SK-N-SH treated with all-trans-retinoic acid at 6 μM for 48 hours (cell line): ENCODE data around the gene DCBLD2.

Experiments
- ARNTL ChIP-seq: fragments of 450-650 bp; formaldehyde crosslinking; IDR thresholded peaks from 2 replicates; pipeline ENCODE4 v1.5.0; 2020; ENCODE audit warnings: low read depth, mild to moderate bottlenecking, moderate library complexity, borderline replicate concordance
- BACH2 ChIP-seq: fragments of 250-450 bp; sonication (Bioruptor Pico); IDR thresholded peaks from 2 replicates; pipeline ENCODE4 v1.9.0; 2021; ENCODE audit warnings: mild to moderate bottlenecking, borderline replicate concordance
- RARB ChIP-seq: fragments of 250-450 bp; sonication (Bioruptor Pico); IDR thresholded peaks from 2 replicates; pipeline ENCODE4 v1.8.0; 2021; ENCODE audit warnings: mild to moderate bottlenecking, moderate library complexity
- SNAI2 ChIP-seq: fragments of 250-450 bp; sonication (Bioruptor Pico); IDR thresholded peaks from 2 replicates; pipeline ENCODE4 v1.5.0; 2020; ENCODE audit warnings: mild to moderate bottlenecking, moderate library complexity
- TOX ChIP-seq: fragments of 250-450 bp; sonication (Bioruptor Pico); IDR thresholded peaks from 2 replicates; pipeline ENCODE4 v1.8.0; 2021; ENCODE audit warnings: mild to moderate bottlenecking, moderate library complexity, borderline replicate concordance
- ZC3H10 ChIP-seq: fragments of 250-450 bp; sonication (Bioruptor Pico); IDR thresholded peaks from 2 replicates; pipeline ENCODE4 v1.5.1; 2021; ENCODE audit warnings: mild to moderate bottlenecking, moderate library complexity
- ZFP30 ChIP-seq: fragments of 450-650 bp; formaldehyde crosslinking; IDR thresholded peaks from 2 replicates; pipeline ENCODE4 v1.5.0; 2022; ENCODE audit warnings: mild to moderate bottlenecking, moderate library complexity
- ZNF565 ChIP-seq: fragments of 450-650 bp; formaldehyde crosslinking; conservative IDR thresholded peaks from 2 replicates; pipeline ENCODE4 v1.5.0; 2020; ENCODE audit warnings: low read depth, mild to moderate bottlenecking, moderate library complexity
- ZNF8 ChIP-seq: fragments of 450-650 bp; formaldehyde crosslinking; IDR thresholded peaks from 2 replicates; pipeline ENCODE4 v1.5.0; 2020; ENCODE audit warnings: mild to moderate bottlenecking, moderate library complexity
- TF ChIP-seq, protein P1 (sequence below): fragments of 250-450 bp; sonication (Bioruptor Pico); IDR thresholded peaks from 2 replicates; pipeline ENCODE4 v1.5.0; 2020; ENCODE audit warnings: mild to moderate bottlenecking, moderate library complexity
- TF ChIP-seq, protein P2 (sequence below): fragments of 250-450 bp; sonication (Bioruptor Pico); IDR thresholded peaks from 2 replicates; pipeline ENCODE4 v1.8.0; 2020; ENCODE audit warnings: mild to moderate bottlenecking, moderate library complexity, borderline replicate concordance
- TF ChIP-seq, protein P3 (sequence below): fragments of 250-450 bp; sonication (Bioruptor Pico); IDR thresholded peaks from 2 replicates; pipeline ENCODE4 v1.5.1; 2020; ENCODE audit warnings: low read depth, mild to moderate bottlenecking, moderate library complexity
- TF ChIP-seq, protein P4 (sequence below): fragments of 250-450 bp; sonication (Bioruptor Pico); IDR thresholded peaks from 2 replicates; pipeline ENCODE4 v1.8.0; 2021; ENCODE audit warnings: low read depth, mild to moderate bottlenecking, moderate library complexity, borderline replicate concordance

DNA sequence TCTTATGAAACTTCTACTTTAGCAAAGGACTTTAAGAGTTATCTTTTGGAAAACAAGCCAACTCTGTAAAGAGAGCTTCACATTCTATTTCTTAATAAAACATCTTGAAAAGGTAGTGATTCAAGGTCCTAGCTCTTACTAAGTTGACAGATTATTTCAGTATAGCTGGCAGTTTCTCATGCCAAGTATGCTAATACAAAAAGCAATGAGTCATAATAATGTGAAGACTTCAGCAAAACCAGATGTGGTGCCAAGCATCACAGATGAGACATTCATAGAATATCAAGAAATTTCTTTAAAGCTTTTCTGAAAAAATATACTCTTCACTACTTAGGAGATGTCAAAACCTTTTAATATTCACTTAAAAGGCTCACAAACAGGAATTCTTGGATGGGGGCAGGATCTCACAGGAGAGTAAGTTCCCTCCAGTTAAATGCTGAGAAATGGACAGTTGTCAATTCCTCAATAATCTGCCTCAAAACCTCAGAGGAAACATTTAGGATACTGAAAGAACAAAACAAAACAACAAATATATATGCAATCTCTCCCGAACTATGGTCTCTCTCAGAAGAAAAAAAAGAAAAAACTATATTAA is 45.6 kb downstream of the DCBLD2 start:
- TF ChIP-seq, protein P1, sequence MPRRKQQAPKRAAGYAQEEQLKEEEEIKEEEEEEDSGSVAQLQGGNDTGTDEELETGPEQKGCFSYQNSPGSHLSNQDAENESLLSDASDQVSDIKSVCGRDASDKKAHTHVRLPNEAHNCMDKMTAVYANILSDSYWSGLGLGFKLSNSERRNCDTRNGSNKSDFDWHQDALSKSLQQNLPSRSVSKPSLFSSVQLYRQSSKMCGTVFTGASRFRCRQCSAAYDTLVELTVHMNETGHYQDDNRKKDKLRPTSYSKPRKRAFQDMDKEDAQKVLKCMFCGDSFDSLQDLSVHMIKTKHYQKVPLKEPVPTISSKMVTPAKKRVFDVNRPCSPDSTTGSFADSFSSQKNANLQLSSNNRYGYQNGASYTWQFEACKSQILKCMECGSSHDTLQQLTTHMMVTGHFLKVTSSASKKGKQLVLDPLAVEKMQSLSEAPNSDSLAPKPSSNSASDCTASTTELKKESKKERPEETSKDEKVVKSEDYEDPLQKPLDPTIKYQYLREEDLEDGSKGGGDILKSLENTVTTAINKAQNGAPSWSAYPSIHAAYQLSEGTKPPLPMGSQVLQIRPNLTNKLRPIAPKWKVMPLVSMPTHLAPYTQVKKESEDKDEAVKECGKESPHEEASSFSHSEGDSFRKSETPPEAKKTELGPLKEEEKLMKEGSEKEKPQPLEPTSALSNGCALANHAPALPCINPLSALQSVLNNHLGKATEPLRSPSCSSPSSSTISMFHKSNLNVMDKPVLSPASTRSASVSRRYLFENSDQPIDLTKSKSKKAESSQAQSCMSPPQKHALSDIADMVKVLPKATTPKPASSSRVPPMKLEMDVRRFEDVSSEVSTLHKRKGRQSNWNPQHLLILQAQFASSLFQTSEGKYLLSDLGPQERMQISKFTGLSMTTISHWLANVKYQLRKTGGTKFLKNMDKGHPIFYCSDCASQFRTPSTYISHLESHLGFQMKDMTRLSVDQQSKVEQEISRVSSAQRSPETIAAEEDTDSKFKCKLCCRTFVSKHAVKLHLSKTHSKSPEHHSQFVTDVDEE (CRISPR knock-in tag) = no peak
- no peak for TF ChIP-seq ZNF8
- no peak for TF ChIP-seq ZFP30 (CRISPR knock-in tag)
- TF ChIP-seq, protein P2, sequence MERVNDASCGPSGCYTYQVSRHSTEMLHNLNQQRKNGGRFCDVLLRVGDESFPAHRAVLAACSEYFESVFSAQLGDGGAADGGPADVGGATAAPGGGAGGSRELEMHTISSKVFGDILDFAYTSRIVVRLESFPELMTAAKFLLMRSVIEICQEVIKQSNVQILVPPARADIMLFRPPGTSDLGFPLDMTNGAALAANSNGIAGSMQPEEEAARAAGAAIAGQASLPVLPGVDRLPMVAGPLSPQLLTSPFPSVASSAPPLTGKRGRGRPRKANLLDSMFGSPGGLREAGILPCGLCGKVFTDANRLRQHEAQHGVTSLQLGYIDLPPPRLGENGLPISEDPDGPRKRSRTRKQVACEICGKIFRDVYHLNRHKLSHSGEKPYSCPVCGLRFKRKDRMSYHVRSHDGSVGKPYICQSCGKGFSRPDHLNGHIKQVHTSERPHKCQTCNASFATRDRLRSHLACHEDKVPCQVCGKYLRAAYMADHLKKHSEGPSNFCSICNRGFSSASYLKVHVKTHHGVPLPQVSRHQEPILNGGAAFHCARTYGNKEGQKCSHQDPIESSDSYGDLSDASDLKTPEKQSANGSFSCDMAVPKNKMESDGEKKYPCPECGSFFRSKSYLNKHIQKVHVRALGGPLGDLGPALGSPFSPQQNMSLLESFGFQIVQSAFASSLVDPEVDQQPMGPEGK (CRISPR knock-in tag) = no peak
- no peak for TF ChIP-seq TOX (CRISPR knock-in tag)
- TF ChIP-seq, protein P3, sequence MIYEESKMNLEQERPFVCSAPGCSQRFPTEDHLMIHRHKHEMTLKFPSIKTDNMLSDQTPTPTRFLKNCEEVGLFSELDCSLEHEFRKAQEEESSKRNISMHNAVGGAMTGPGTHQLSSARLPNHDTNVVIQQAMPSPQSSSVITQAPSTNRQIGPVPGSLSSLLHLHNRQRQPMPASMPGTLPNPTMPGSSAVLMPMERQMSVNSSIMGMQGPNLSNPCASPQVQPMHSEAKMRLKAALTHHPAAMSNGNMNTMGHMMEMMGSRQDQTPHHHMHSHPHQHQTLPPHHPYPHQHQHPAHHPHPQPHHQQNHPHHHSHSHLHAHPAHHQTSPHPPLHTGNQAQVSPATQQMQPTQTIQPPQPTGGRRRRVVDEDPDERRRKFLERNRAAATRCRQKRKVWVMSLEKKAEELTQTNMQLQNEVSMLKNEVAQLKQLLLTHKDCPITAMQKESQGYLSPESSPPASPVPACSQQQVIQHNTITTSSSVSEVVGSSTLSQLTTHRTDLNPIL (CRISPR knock-in tag) = no peak
- TF ChIP-seq RARB = no peak
- no peak for TF ChIP-seq ARNTL (CRISPR knock-in tag)
- TF ChIP-seq SNAI2 (CRISPR knock-in tag) = no peak
- TF ChIP-seq, protein P4, sequence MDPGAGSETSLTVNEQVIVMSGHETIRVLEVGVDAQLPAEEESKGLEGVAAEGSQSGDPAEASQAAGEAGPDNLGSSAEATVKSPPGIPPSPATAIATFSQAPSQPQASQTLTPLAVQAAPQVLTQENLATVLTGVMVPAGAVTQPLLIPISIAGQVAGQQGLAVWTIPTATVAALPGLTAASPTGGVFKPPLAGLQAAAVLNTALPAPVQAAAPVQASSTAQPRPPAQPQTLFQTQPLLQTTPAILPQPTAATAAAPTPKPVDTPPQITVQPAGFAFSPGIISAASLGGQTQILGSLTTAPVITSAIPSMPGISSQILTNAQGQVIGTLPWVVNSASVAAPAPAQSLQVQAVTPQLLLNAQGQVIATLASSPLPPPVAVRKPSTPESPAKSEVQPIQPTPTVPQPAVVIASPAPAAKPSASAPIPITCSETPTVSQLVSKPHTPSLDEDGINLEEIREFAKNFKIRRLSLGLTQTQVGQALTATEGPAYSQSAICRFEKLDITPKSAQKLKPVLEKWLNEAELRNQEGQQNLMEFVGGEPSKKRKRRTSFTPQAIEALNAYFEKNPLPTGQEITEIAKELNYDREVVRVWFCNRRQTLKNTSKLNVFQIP = no peak
- no peak for TF ChIP-seq BACH2 (CRISPR knock-in tag)
- no peak for TF ChIP-seq ZC3H10 (CRISPR knock-in tag)
- no peak for TF ChIP-seq ZNF565 (CRISPR knock-in tag)
